Measurements from ENCODE around the gene KCNIP4.

DNA sequence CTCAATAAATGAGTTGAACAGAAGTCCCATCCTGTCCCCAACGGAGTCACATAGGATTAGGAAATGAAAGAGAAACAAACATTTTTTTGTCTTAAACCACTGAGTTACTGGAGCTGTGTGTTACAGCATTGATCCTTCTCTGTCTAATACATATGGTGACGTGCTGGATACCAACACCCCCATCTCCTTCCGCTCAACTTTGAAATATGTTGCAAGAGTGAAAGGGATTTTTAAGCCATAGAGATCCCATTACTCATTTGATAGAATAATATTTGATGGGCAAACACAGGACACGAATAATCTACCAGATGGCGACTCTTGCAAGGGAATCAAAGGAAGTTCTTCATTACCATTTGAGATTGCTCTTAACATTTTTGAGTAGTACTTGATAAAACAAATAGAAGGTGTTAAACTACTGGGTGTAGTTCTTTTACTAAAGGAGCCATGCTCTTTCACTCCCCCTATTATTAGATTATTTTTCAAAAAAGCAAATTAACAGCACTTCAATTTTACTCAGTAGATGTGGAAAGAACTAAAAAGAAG is 1107.9 kb downstream of the KCNIP4 start:
- TF ChIP-seq, protein P1, sequence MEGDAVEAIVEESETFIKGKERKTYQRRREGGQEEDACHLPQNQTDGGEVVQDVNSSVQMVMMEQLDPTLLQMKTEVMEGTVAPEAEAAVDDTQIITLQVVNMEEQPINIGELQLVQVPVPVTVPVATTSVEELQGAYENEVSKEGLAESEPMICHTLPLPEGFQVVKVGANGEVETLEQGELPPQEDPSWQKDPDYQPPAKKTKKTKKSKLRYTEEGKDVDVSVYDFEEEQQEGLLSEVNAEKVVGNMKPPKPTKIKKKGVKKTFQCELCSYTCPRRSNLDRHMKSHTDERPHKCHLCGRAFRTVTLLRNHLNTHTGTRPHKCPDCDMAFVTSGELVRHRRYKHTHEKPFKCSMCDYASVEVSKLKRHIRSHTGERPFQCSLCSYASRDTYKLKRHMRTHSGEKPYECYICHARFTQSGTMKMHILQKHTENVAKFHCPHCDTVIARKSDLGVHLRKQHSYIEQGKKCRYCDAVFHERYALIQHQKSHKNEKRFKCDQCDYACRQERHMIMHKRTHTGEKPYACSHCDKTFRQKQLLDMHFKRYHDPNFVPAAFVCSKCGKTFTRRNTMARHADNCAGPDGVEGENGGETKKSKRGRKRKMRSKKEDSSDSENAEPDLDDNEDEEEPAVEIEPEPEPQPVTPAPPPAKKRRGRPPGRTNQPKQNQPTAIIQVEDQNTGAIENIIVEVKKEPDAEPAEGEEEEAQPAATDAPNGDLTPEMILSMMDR (IDR thresholded peaks at IDR 0.05 in 8 of 11, conservative IDR thresholded peaks at IDR 0.05 in 3 of 11), result no peak
- TF ChIP-seq POLR2AphosphoS5 (IDR thresholded peaks at IDR 0.05), result no peak
